Lung (tissue), 12 donors: ENCODE data around the gene C5orf58. TPM values are rescaled to one million over a fixed set of nuclear protein-coding genes. Genes with fewer than 3 reads are reported as not detected.

Experiments
- ATAC-seq: fragments of 200-7000 bp; cut with Tn5 transposase; one replicate; pipeline ENCODE4 v1.9.1; 2020; ENCODE audit warnings: moderate number of reproducible peaks; ENCODE audit not compliant: insufficient read depth, low FRiP score
- DNase-seq, 3 donors: peaks; one replicate each; pipeline ENCODE4 v3.0.0-alpha.2; 2013 to 2017
- H3K27ac ChIP-seq, 2 donors: one replicate each; pipeline ENCODE4 v1.5.1; 2013; ENCODE audit warnings: mild to moderate bottlenecking in 2 of 2, moderate library complexity in 2 of 2, control low read depth in 1 of 2, inconsistent platforms in 1 of 2, low read depth in 1 of 2, low read length in 1 of 2
- H3K27me3 ChIP-seq, 3 donors: one replicate each; pipeline ENCODE4 v1.5.1; 2013; ENCODE audit warnings: low read length in 2 of 3; ENCODE audit not compliant: control insufficient read depth in 3 of 3, insufficient read depth in 3 of 3
- H3K36me3 ChIP-seq, 4 donors: one replicate each; pipeline ENCODE4 v1.5.1; 2013; ENCODE audit warnings: low read length in 4 of 4, mild to moderate bottlenecking in 1 of 4, moderate library complexity in 1 of 4; ENCODE audit not compliant: control insufficient read depth in 4 of 4, insufficient read depth in 4 of 4
- H3K4me1 ChIP-seq, 5 donors: one replicate each; pipeline ENCODE4 v1.5.1; 2013; ENCODE audit warnings: low read length in 5 of 5, mild to moderate bottlenecking in 2 of 5, moderate library complexity in 1 of 5; ENCODE audit not compliant: control insufficient read depth in 5 of 5, insufficient read depth in 5 of 5
- H3K4me3 ChIP-seq: one replicate; pipeline ENCODE4 v1.5.1; 2013; ENCODE audit warnings: mild to moderate bottlenecking, control low read depth, moderate library complexity
- H3K9ac ChIP-seq, 2 donors: one replicate each; pipeline ENCODE4 v1.5.1; 2013; ENCODE audit warnings: low read length in 2 of 2, control low read depth in 1 of 2; ENCODE audit not compliant: insufficient read depth in 1 of 2
- H3K9me3 ChIP-seq, 4 donors: one replicate each; pipeline ENCODE4 v1.5.1; 2013; ENCODE audit warnings: low read length in 3 of 4, mild to moderate bottlenecking in 1 of 4, moderate library complexity in 1 of 4; ENCODE audit not compliant: control insufficient read depth in 4 of 4, insufficient read depth in 3 of 4
- CTCF ChIP-seq: IDR thresholded peaks from 2 replicates; pipeline ENCODE4 v1.5.1; 2012; ENCODE audit warnings: mild to moderate bottlenecking; ENCODE audit errors: control extremely low read depth, extremely low read depth
- WGBS, 2 donors: extraction: QIAGEN DNeasy Blood & Tissue Kit; methylation state at CpG; one replicate each; pipeline ENCODE4 v1.1.7; 2013; 5-methylcytosine and 5-hydroxymethylcytosine counted together
- polyA plus RNA-seq, 2 donors: library from polyadenylated mRNA; stranded (reverse); fragments of 200-250 nt; gene quantifications; one replicate each; pipeline ENCODE4 v1.2.1, GENCODE V29; 2013
- total RNA-seq, 2 donors: library from RNA; depleted of rRNA in 1 of 2; stranded (reverse); fragments of >200 nt in 1 of 2; gene quantifications; one replicate each; pipeline ENCODE4 v1.2.1, GENCODE V29; 2014 to 2021
- donor health status: control.
- donor health status: control.
- donor health status: Bipolar disorder and iron deficiency.
- donor health status: healthy.
- donor health status: DM: yes; HTN: yes; CAD: no.

Gene C5orf58
- total and polyA plus RNA-seq, 4 donors, result 0.05 TPM; not detected in 3

GRCh38 chr5:170277867-170278281 lies 45.1 kb downstream of the C5orf58 start:
- Histone ChIP-seq H3K36me3 (peaks cover 0 to 14% (median 0%) of the 10 kb centered on the region in 4 donors), H3K27me3 (peaks cover 0 to 9% (median 2%) of the 10 kb centered on the region in 3 donors), H3K9ac (no peak overlapping the region), H3K27ac (peak overlapping the region in 1 of 2 donors; percentile 71), H3K4me1 (peaks cover 0 to 25% (median 12%) of the 10 kb centered on the region in 5 donors), H3K4me3 (no peak overlapping the region), H3K9me3 (no peaks in the 10 kb centered on the region)
- no peak for ATAC-seq
- TF ChIP-seq CTCF, result no peak
- peak in 1 of 3 donors; percentile 52 for DNase-seq
- WGBS, 2 donors, result 13 to 27% methylated on average over 6 of the region's 6 CpGs

GRCh38 chr5:170278611-170279458 lies 46.0 kb downstream of the C5orf58 start:
- peaks cover 0 to 14% (median 0%) of the 10 kb centered on the region in 4 donors for H3K36me3 ChIP-seq
- H3K27me3 ChIP-seq, result peaks cover 0 to 9% (median 2%) of the 10 kb centered on the region in 3 donors
- no peak for DNase-seq
- no peak overlapping the region for H3K4me3 ChIP-seq
- H3K9ac ChIP-seq, result no peak overlapping the region
- TF ChIP-seq CTCF, result no peak
- H3K27ac ChIP-seq, result peak overlapping the region in 1 of 2 donors; percentile 48
- H3K4me1 ChIP-seq, result peaks cover 0 to 24% (median 16%) of the 10 kb centered on the region in 5 donors
- WGBS, 2 donors, result 19 to 45% methylated on average over 9 of the region's 9 CpGs
- peak; percentile 73 for ATAC-seq
- peaks cover 0 to 3% (median 0%) of the 10 kb centered on the region in 4 donors for H3K9me3 ChIP-seq

- peaks cover 0 to 3% (median 0%) of the 10 kb centered on the region in 4 donors for H3K9me3 ChIP-seq
- H3K4me3 ChIP-seq, result no peak overlapping the region
- H3K36me3 ChIP-seq, result peaks cover 0 to 9% (median 0%) of the 10 kb centered on the region in 4 donors
- ATAC-seq, result no peak
- WGBS, 2 donors, result 52 to 77% methylated on average over 4 of the region's 4 CpGs
- peaks cover 0 to 9% (median 2%) of the 10 kb centered on the region in 3 donors for H3K27me3 ChIP-seq
- DNase-seq, result no peak
- H3K27ac ChIP-seq, result peak overlapping the region in 1 of 2 donors; percentile 48
- no peak for TF ChIP-seq CTCF
- no peak overlapping the region for H3K9ac ChIP-seq
- H3K4me1 ChIP-seq, result peaks cover 0 to 20% (median 16%) of the 10 kb centered on the region in 5 donors
Observed at GRCh38 chr5:170279459-170279817, 46.7 kb downstream of the C5orf58 start.
